HG03175 (cell line): Measurements from ENCODE around the gene RPUSD1.
"Not testable (repeated sequence)": the region's sequence is repeated elsewhere in the genome, so short reads cannot be mapped to it uniquely, and the experiment has no call there.

ENCODE experiments used
- ATAC-seq: cut with Tn5 transposase; IDR thresholded peaks from one replicate; pipeline ENCODE4 v1.9.1; 2021; ENCODE audit warnings: mild to moderate bottlenecking, moderate library complexity; ENCODE audit not compliant: unreplicated experiment

The RPUSD1 gene

GRCh38 chr16:787978-788398, at the start of gene RPUSD1:
Gene RPUSD1 (minus strand): TSS chr16:788381. CDS start chr16:787737, 644 bp downstream.
- peak; percentile 22 for ATAC-seq

GRCh38 chr16:836822-837221, 48.6 kb upstream of the RPUSD1 start:
- not testable (repeated sequence) for ATAC-seq

GRCh38 chr16:836221-836620, 48.0 kb upstream of the RPUSD1 start:
- ATAC-seq: no peak

GRCh38 chr16:835373-835772, 47.2 kb upstream of the RPUSD1 start:
- no peak for ATAC-seq

GRCh38 chr16:833411-833810, 45.2 kb upstream of the RPUSD1 start:
- no peak for ATAC-seq

- ATAC-seq: no peak
These were observed 44.6 kb upstream of the RPUSD1 start for GRCh38 chr16:832652-833336.

- ATAC-seq: no peak
These were observed 43.6 kb upstream of the RPUSD1 start for GRCh38 chr16:831571-832413.

GRCh38 chr16:830871-831570, 42.8 kb upstream of the RPUSD1 start:
- no peak for ATAC-seq

- ATAC-seq: no peak
These were observed 42.1 kb upstream of the RPUSD1 start for GRCh38 chr16:830107-830870.

GRCh38 chr16:828891-829290, 40.7 kb upstream of the RPUSD1 start:
- no peak for ATAC-seq

GRCh38 chr16:827513-827912, 39.3 kb upstream of the RPUSD1 start:
- ATAC-seq: no peak

GRCh38 chr16:825341-826061, 37.3 kb upstream of the RPUSD1 start:
- no peak for ATAC-seq

GRCh38 chr16:824601-825000, 36.4 kb upstream of the RPUSD1 start:
- no peak for ATAC-seq

- no peak for ATAC-seq
These were observed 36.0 kb upstream of the RPUSD1 start for GRCh38 chr16:824194-824593.

- ATAC-seq: no peak
These were observed 34.7 kb upstream of the RPUSD1 start for GRCh38 chr16:822909-823297.

- ATAC-seq: no peak
These were observed 34.2 kb upstream of the RPUSD1 start for GRCh38 chr16:822174-822908.

- ATAC-seq: no peak
These were observed 33.6 kb upstream of the RPUSD1 start for GRCh38 chr16:821751-822150.

GRCh38 chr16:820748-821147, 32.6 kb upstream of the RPUSD1 start:
- ATAC-seq: no peak

GRCh38 chr16:820044-820408, 31.8 kb upstream of the RPUSD1 start:
- not testable (repeated sequence) for ATAC-seq
